ENCODE data around the gene C4orf54. TPM values are rescaled to one million over a fixed set of nuclear protein-coding genes. Genes with fewer than 3 reads are reported as not detected.

Gene C4orf54
- total RNA-seq, 1 experiment from 2014 or later, result not detected

DNA sequence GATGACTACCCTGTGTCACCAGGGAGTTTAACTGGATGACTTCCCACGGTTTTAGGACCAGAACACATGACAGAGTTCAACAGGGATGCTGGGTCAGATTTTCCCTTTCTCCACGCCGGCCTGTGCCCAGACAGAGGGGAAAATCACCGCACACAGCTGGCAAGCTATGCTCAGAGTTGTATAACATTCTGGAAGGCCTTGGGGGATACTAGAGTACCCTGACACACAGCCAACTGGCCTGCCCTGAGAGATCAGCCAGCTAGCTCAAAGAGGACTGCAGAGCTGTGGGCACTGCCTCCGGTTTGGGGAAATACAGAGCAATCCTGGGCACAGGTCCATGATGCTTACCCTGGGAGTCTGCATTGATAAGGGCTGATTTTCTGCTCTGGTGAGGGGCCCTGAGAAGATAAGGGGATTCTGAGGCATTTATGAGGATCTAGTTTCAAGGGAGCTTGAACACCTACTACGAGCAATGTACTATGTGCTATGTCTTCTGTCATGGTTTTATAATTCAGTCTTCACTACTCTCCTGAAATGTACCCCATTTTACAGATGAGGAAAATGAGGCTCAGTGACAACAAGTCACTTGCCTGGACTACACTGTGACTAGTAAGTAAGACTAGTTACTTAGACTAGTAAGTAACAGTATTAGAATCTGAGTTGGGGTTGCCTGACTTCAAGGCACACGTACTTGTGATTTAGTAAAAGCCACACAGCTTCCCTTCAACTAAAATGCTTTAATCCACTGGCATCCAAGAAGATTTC, 14.7 kb downstream of the C4orf54 start:
- ChIA-PET POLR2A (no interaction called here), CTCF (no interaction called here)
- H3K36me3 ChIP-seq (ENCODE audit: control insufficient read depth, insufficient read depth, low read length), result no peaks in the 10 kb centered on the region
- no peak overlapping the region for H3K4me3 ChIP-seq (ENCODE audit: low read depth in 2 of 2, low read length in 2 of 2)
- intact Hi-C loops (cut with micrococcal nuclease; ENCODE audit: unreplicated experiment), result no loop called here
- H3K9me3 ChIP-seq (ENCODE audit: control insufficient read depth, insufficient read depth, low read depth, low read length), result no peaks in the 10 kb centered on the region
- H3K27me3 ChIP-seq (ENCODE audit: control insufficient read depth, insufficient read depth, low read length), result no peaks in the 10 kb centered on the region; the same call in 1 of the 2 replicates
- ATAC-seq, result no peak
- DNase-seq (ENCODE audit: low read depth, low spot score), result no peak
- H3K27ac ChIP-seq (ENCODE audit: low read length), result no peak overlapping the region
- no peaks in the 10 kb centered on the region for H3K4me1 ChIP-seq (ENCODE audit: control insufficient read depth, insufficient read depth, low read length)
- TF ChIP-seq, protein P1, sequence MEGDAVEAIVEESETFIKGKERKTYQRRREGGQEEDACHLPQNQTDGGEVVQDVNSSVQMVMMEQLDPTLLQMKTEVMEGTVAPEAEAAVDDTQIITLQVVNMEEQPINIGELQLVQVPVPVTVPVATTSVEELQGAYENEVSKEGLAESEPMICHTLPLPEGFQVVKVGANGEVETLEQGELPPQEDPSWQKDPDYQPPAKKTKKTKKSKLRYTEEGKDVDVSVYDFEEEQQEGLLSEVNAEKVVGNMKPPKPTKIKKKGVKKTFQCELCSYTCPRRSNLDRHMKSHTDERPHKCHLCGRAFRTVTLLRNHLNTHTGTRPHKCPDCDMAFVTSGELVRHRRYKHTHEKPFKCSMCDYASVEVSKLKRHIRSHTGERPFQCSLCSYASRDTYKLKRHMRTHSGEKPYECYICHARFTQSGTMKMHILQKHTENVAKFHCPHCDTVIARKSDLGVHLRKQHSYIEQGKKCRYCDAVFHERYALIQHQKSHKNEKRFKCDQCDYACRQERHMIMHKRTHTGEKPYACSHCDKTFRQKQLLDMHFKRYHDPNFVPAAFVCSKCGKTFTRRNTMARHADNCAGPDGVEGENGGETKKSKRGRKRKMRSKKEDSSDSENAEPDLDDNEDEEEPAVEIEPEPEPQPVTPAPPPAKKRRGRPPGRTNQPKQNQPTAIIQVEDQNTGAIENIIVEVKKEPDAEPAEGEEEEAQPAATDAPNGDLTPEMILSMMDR (IDR thresholded peaks at IDR 0.05), result no peak
- TF ChIP-seq, protein P2, sequence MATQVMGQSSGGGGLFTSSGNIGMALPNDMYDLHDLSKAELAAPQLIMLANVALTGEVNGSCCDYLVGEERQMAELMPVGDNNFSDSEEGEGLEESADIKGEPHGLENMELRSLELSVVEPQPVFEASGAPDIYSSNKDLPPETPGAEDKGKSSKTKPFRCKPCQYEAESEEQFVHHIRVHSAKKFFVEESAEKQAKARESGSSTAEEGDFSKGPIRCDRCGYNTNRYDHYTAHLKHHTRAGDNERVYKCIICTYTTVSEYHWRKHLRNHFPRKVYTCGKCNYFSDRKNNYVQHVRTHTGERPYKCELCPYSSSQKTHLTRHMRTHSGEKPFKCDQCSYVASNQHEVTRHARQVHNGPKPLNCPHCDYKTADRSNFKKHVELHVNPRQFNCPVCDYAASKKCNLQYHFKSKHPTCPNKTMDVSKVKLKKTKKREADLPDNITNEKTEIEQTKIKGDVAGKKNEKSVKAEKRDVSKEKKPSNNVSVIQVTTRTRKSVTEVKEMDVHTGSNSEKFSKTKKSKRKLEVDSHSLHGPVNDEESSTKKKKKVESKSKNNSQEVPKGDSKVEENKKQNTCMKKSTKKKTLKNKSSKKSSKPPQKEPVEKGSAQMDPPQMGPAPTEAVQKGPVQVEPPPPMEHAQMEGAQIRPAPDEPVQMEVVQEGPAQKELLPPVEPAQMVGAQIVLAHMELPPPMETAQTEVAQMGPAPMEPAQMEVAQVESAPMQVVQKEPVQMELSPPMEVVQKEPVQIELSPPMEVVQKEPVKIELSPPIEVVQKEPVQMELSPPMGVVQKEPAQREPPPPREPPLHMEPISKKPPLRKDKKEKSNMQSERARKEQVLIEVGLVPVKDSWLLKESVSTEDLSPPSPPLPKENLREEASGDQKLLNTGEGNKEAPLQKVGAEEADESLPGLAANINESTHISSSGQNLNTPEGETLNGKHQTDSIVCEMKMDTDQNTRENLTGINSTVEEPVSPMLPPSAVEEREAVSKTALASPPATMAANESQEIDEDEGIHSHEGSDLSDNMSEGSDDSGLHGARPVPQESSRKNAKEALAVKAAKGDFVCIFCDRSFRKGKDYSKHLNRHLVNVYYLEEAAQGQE (IDR thresholded peaks at IDR 0.05; ENCODE audit: insufficient read depth in 1 of 2, low read depth in 2 of 2, low read length in 1 of 2), result no peak
- TF ChIP-seq SIN3A (IDR thresholded peaks at IDR 0.05; ENCODE audit: borderline replicate concordance, insufficient read depth, low read depth, low read length) (no peak), POLR2AphosphoS5 (IDR thresholded peaks at IDR 0.05; ENCODE audit: low read depth, low read length) (no peak), TCF7L2 (IDR thresholded peaks at IDR 0.05; ENCODE audit: low read depth, low read length) (no peak)
- in situ Hi-C loops (cut with HindIII; ENCODE audit: low pct_unique_long_range_greater_than_20kb, low sequenced_read_pairs), result no loop called here
- no TSS peak for BruUV-seq (replicated peaks)

- no TSS peak for BruUV-seq (replicated peaks)
- ChIA-PET POLR2A (no interaction called here), CTCF (no interaction called here)
- DNase-seq (ENCODE audit: low read depth, low spot score), result no peak
- Histone ChIP-seq H3K36me3 (ENCODE audit: control insufficient read depth, insufficient read depth, low read length) (no peaks in the 10 kb centered on the region), H3K27ac (ENCODE audit: low read length) (no peak overlapping the region), H3K4me3 (ENCODE audit: low read depth in 2 of 2, low read length in 2 of 2) (no peak overlapping the region), H3K27me3 (ENCODE audit: control insufficient read depth, insufficient read depth, low read length) (no peaks in the 10 kb centered on the region; the same call in 1 of the 2 replicates), H3K4me1 (ENCODE audit: control insufficient read depth, insufficient read depth, low read length) (no peaks in the 10 kb centered on the region), H3K9me3 (ENCODE audit: control insufficient read depth, insufficient read depth, low read depth, low read length) (no peaks in the 10 kb centered on the region)
- intact Hi-C loops (cut with micrococcal nuclease; ENCODE audit: unreplicated experiment) (no loop called here), in situ Hi-C loops (cut with HindIII; ENCODE audit: low pct_unique_long_range_greater_than_20kb, low sequenced_read_pairs) (no loop called here)
- no peak for ATAC-seq
- TF ChIP-seq TCF7L2 (IDR thresholded peaks at IDR 0.05; ENCODE audit: low read depth, low read length), result no peak
- no peak for TF ChIP-seq POLR2AphosphoS5 (IDR thresholded peaks at IDR 0.05; ENCODE audit: low read depth, low read length)
- TF ChIP-seq, protein P2 (IDR thresholded peaks at IDR 0.05; ENCODE audit: insufficient read depth in 1 of 2, low read depth in 2 of 2, low read length in 1 of 2), result no peak
- TF ChIP-seq, protein P1 (IDR thresholded peaks at IDR 0.05), result no peak
- no peak for TF ChIP-seq SIN3A (IDR thresholded peaks at IDR 0.05; ENCODE audit: borderline replicate concordance, insufficient read depth, low read depth, low read length)
Observed at GRCh38 chr4:99640676-99641075, 17.0 kb downstream of the C4orf54 start.
